ENCODE data around the gene SWAP70. TPM values are rescaled to one million over a fixed set of nuclear protein-coding genes. Genes with fewer than 3 reads are reported as not detected.

SWAP70 gene
- 13.3 and 18.6 TPM in 2 replicates for total RNA-seq (2021)
- percentile 70 among the genes with signal in this experiment for Bru-seq, nascent RNA
- percentile 64 among the genes with signal in this experiment for BruChase-seq, experiment 1, labeled RNA remaining after a 2-hour chase
- percentile 70 among the genes with signal in this experiment for BruChase-seq, experiment 2, labeled RNA remaining after a 6-hour chase
- long read RNA-seq, full-length matches to known transcripts = 15 of 19 reads
- long read RNA-seq, partial matches to known transcripts = 4 of 19 reads
- long read RNA-seq, other reads (novel, unspliced or antisense) = 0 of 19 reads

GRCh38 chr11:9663699-9664275 is at the start of gene SWAP70:
TSS of gene SWAP70 (plus strand) at chr11:9664077. CDS start at chr11:9664180, 103 bp downstream.
- H3F3A ChIP-seq (ENCODE audit: insufficient read depth, low read depth) = no peaks in the 10 kb centered on the region
- peak within 1 kb of the TSS; percentile 66 for H3K4me3 ChIP-seq
- peak within 1 kb of the TSS; percentile 79 for H3K4me2 ChIP-seq
- no peaks in the 10 kb centered on the region for H3K9me2 ChIP-seq (ENCODE audit: insufficient read depth)
- no peaks in the 10 kb centered on the region for H4K20me1 ChIP-seq (ENCODE audit: insufficient read depth)
- intact Hi-C loops (cut with micrococcal nuclease; ENCODE audit: unreplicated experiment) = no loop called here
- H3K27me3 ChIP-seq (ENCODE audit: insufficient read depth, low read depth) = no peaks in the 10 kb centered on the region
- ChIA-PET POLR2A (ENCODE audit: unreplicated experiment) (no interaction called here), CTCF (no interaction called here)
- no peaks in the 10 kb centered on the region for H3K36me3 ChIP-seq (ENCODE audit: low read depth)
- H3K27ac ChIP-seq = peak within 1 kb of the TSS; percentile 45
- H3K9me3 ChIP-seq (ENCODE audit: insufficient read depth, low read depth) = peaks cover 6% of the 10 kb centered on the region; the same call in 1 of the 2 replicates
- peak within 1 kb of the TSS; percentile 96 for H2AFZ ChIP-seq
- H3K79me2 ChIP-seq (ENCODE audit: low read depth) = peaks cover 4% of the 10 kb centered on the region; the same call in 1 of the 2 replicates
- peak; percentile 69 to 87 for DNase-seq
- BruUV-seq (replicated peaks) = no TSS peak
- no peaks in the 10 kb centered on the region for H3K4me1 ChIP-seq (replicated peaks; ENCODE audit: insufficient read depth)
- TF ChIP-seq CTCF (conservative IDR thresholded peaks at IDR 0.05) = no peak
- no peak for TF ChIP-seq EZH2 (IDR thresholded peaks at IDR 0.05; ENCODE audit: low read depth)

- ChIA-PET POLR2A (ENCODE audit: unreplicated experiment) (no interaction called here), CTCF (no interaction called here)
- Histone ChIP-seq H3K4me1 (replicated peaks; ENCODE audit: insufficient read depth) (peaks cover 25% of the 10 kb centered on the region), H3K27me3 (ENCODE audit: insufficient read depth, low read depth) (no peaks in the 10 kb centered on the region), H3K79me2 (ENCODE audit: low read depth) (no peaks in the 10 kb centered on the region), H2AFZ (no peak overlapping the region; the same call in 1 of the 2 replicates), H3K4me3 (peak overlapping the region; percentile 75; the same call in 1 of the 2 replicates), H3K36me3 (ENCODE audit: low read depth) (no peaks in the 10 kb centered on the region), H4K20me1 (ENCODE audit: insufficient read depth) (no peaks in the 10 kb centered on the region), H3F3A (ENCODE audit: insufficient read depth, low read depth) (peaks cover 17% of the 10 kb centered on the region; the same call in 1 of the 2 replicates), H3K27ac (no peak overlapping the region), H3K9me3 (ENCODE audit: insufficient read depth, low read depth) (no peaks in the 10 kb centered on the region), H3K9me2 (ENCODE audit: insufficient read depth) (no peaks in the 10 kb centered on the region), H3K4me2 (peak overlapping the region; percentile 93)
- TF ChIP-seq EZH2 (IDR thresholded peaks at IDR 0.05; ENCODE audit: low read depth) (no peak), CTCF (conservative IDR thresholded peaks at IDR 0.05) (no peak)
- intact Hi-C loops (cut with micrococcal nuclease; ENCODE audit: unreplicated experiment) = loop anchor here (2.0 kb wide), 2 partner anchors 134 to 144 kb away; no protein-coding TSS in a partner anchor
- no peak for DNase-seq
- BruUV-seq (replicated peaks) = no TSS peak
Observed at GRCh38 chr11:9615031-9615451, 48.8 kb upstream of the SWAP70 start.

- Histone ChIP-seq H3K27ac (no peak overlapping the region), H3K4me3 (no peak overlapping the region), H3K4me1 (replicated peaks; ENCODE audit: insufficient read depth) (peaks cover 18% of the 10 kb centered on the region), H2AFZ (no peak overlapping the region), H3K27me3 (ENCODE audit: insufficient read depth, low read depth) (no peaks in the 10 kb centered on the region), H3K79me2 (ENCODE audit: low read depth) (no peaks in the 10 kb centered on the region), H3K9me2 (ENCODE audit: insufficient read depth) (no peaks in the 10 kb centered on the region), H3K36me3 (ENCODE audit: low read depth) (no peaks in the 10 kb centered on the region), H3K9me3 (ENCODE audit: insufficient read depth, low read depth) (no peaks in the 10 kb centered on the region), H4K20me1 (ENCODE audit: insufficient read depth) (no peaks in the 10 kb centered on the region), H3K4me2 (no peak overlapping the region), H3F3A (ENCODE audit: insufficient read depth, low read depth) (peaks cover 17% of the 10 kb centered on the region; the same call in 1 of the 2 replicates)
- no peak for DNase-seq
- CTCF ChIA-PET = no interaction called here
- POLR2A ChIA-PET (ENCODE audit: unreplicated experiment) = no interaction called here
- no peak for TF ChIP-seq EZH2 (IDR thresholded peaks at IDR 0.05; ENCODE audit: low read depth)
- BruUV-seq (replicated peaks) = no TSS peak
- intact Hi-C loops (cut with micrococcal nuclease; ENCODE audit: unreplicated experiment) = no loop called here
Observed at GRCh38 chr11:9616042-9616675, 47.7 kb upstream of the SWAP70 start.

All from PC-9 (cell line).